LNCaP clone FGC (cell line): Measurements from ENCODE around the gene DVL3.

Experiments
- DNase-seq: peaks from one replicate; pipeline ENCODE4 v3.0.0-alpha.2; 2011; ENCODE audit warnings: low read depth
- H3K4me3 ChIP-seq: 2 replicates; pipeline ENCODE4 v1.5.1; 2011; ENCODE audit warnings: mild to moderate bottlenecking, low read depth, low read length, control low read depth
- CTCF ChIP-seq: IDR thresholded peaks from 2 replicates; pipeline ENCODE4 v1.5.1; 2012; ENCODE audit warnings: mild to moderate bottlenecking; ENCODE audit not compliant: control insufficient read depth, insufficient read depth; ENCODE audit errors: extremely low read depth

Gene DVL3

GRCh38 chr3:184189421-184189820 lies 34.2 kb downstream of the DVL3 start:
- H3K4me3 ChIP-seq = no peak overlapping the region
- no peak for TF ChIP-seq CTCF
- DNase-seq = no peak

GRCh38 chr3:184192889-184193288 lies 37.7 kb downstream of the DVL3 start:
- no peak for TF ChIP-seq CTCF
- no peak overlapping the region for H3K4me3 ChIP-seq
- DNase-seq = no peak

- DNase-seq = no peak
- TF ChIP-seq CTCF = no peak
- no peak overlapping the region for H3K4me3 ChIP-seq
Observed at GRCh38 chr3:184193991-184194539, 38.9 kb downstream of the DVL3 start.

- no peak for DNase-seq
- no peak for TF ChIP-seq CTCF
- H3K4me3 ChIP-seq = no peak overlapping the region
Observed at GRCh38 chr3:184196536-184196935, 41.4 kb downstream of the DVL3 start.

GRCh38 chr3:184198509-184198908 lies 43.3 kb downstream of the DVL3 start:
- no peak for TF ChIP-seq CTCF
- DNase-seq = no peak
- no peak overlapping the region for H3K4me3 ChIP-seq

- no peak for TF ChIP-seq CTCF
- no peak overlapping the region for H3K4me3 ChIP-seq
- DNase-seq = no peak
Observed at GRCh38 chr3:184200825-184201224, 45.6 kb downstream of the DVL3 start.

GRCh38 chr3:184203526-184203925 lies 48.3 kb downstream of the DVL3 start:
- no peak for TF ChIP-seq CTCF
- DNase-seq = no peak
- H3K4me3 ChIP-seq = no peak overlapping the region
